ENCODE measurements around the gene DDX55. TPM values are rescaled to one million over a fixed set of nuclear protein-coding genes. Genes with fewer than 3 reads are reported as not detected.

Gene DDX55
- polyA plus RNA-seq, 4 donors: 19.9 to 38.2 (median 31.2) TPM

Other genes starting within 250 kb of the DDX55 start
- 10 to 100 TPM; 19.3 to 31.1 (median 30.0) TPM for gene SBNO1, start 237.3 kb upstream of the DDX55 start, polyA plus RNA-seq (ENCODE audit: insufficient read length in 4 of 4)
- 10 to 100 TPM; 41.5 to 52.8 (median 50.8) TPM for gene KMT5A, start 218.0 kb upstream of the DDX55 start, polyA plus RNA-seq (ENCODE audit: insufficient read length in 4 of 4)
- 1 to 10 TPM; 3.9 to 6.2 (median 5.5) TPM for gene RILPL2, start 165.4 kb upstream of the DDX55 start, polyA plus RNA-seq (ENCODE audit: insufficient read length in 4 of 4)
- 10 to 100 TPM; 32.3 to 47.6 (median 39.4) TPM for gene SNRNP35, start 144.0 kb upstream of the DDX55 start, polyA plus RNA-seq (ENCODE audit: insufficient read length in 4 of 4)
- gene RILPL1, start 68.4 kb upstream of the DDX55 start, polyA plus RNA-seq (ENCODE audit: insufficient read length in 4 of 4): 10 to 100 TPM; 15.9 to 24.1 (median 18.9) TPM
- gene TMED2, start 17.5 kb upstream of the DDX55 start, polyA plus RNA-seq (ENCODE audit: insufficient read length in 4 of 4): 100 to 1,000 TPM; 196 to 250 (median 223) TPM
- 10 to 100 TPM; 58.4 to 70.3 (median 63.8) TPM for gene EIF2B1, start 31.6 kb downstream of the DDX55 start, polyA plus RNA-seq (ENCODE audit: insufficient read length in 4 of 4)
- gene GTF2H3, start 31.7 kb downstream of the DDX55 start, polyA plus RNA-seq (ENCODE audit: insufficient read length in 4 of 4): 10 to 100 TPM; 31.1 to 42.8 (median 36.8) TPM
- 10 to 100 TPM; 19.5 to 32.5 (median 27.9) TPM for gene TCTN2, start 69.0 kb downstream of the DDX55 start, polyA plus RNA-seq (ENCODE audit: insufficient read length in 4 of 4)
- gene ATP6V0A2, start 110.3 kb downstream of the DDX55 start, polyA plus RNA-seq (ENCODE audit: insufficient read length in 4 of 4): 10 to 100 TPM; 18.0 to 24.3 (median 19.1) TPM
- gene DNAH10, start 160.2 kb downstream of the DDX55 start, polyA plus RNA-seq (ENCODE audit: insufficient read length in 4 of 4): 1 to 10 TPM; 2.2 to 5.2 (median 4.3) TPM